Measurements from ENCODE around the gene STC2.

The STC2 gene

DNA sequence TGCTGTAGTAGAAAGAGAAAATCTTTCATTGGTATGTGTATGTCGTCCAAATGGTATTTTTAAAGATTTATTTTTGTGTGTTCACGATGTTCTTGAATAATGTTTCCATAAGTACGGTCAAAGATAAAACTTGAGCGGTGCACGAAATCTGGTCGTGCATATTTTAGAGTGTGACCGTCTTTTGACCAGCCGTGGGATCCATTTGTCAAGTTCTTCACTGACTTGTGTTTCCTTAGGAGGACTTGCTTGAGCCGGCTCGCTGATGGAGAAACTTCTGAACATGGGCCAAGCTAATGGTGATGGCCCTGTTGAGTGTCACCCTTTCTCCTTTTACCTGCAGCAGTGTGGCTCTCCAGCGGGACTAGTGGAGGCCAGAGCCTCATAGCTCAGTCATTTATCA lies 11.1 kb upstream of the STC2 start:
- Histone ChIP-seq H3K4me3 (replicated peaks; ENCODE audit: insufficient read depth, low read length) (no peak overlapping the region), H3K27me3 (ENCODE audit: insufficient read depth, poor library complexity, severe bottlenecking) (peaks cover 2% of the 10 kb centered on the region), H3K27ac (replicated peaks) (no peak overlapping the region)
- no peak for TF ChIP-seq POLR2AphosphoS5 (IDR thresholded peaks at IDR 0.05; ENCODE audit: low read depth)
- DNase-seq (ENCODE audit: low read depth in 1 of 2, low spot score in 1 of 2) = no peak

- TF ChIP-seq REST (IDR thresholded peaks at IDR 0.05; ENCODE audit: insufficient replicate concordance, low read depth) (no peak), SPI1 (IDR thresholded peaks at IDR 0.05; ENCODE audit: borderline replicate concordance, low read depth) (no peak), GABPA (IDR thresholded peaks at IDR 0.05; ENCODE audit: low read depth) (no peak), CTCF (IDR thresholded peaks at IDR 0.05; ENCODE audit: insufficient read depth, low read length) (no peak)
- no peak for DNase-seq (ENCODE audit: low read depth in 1 of 2, low spot score in 1 of 2)
- Histone ChIP-seq H3K4me3 (replicated peaks; ENCODE audit: insufficient read depth, low read length) (no peak overlapping the region), H3K27ac (replicated peaks) (no peak overlapping the region), H3K27me3 (ENCODE audit: insufficient read depth, poor library complexity, severe bottlenecking) (peaks cover 4% of the 10 kb centered on the region)
Measured at GRCh38 chr5:173338380-173339015, 10.3 kb upstream of the STC2 start.

- Histone ChIP-seq H3K4me3 (replicated peaks; ENCODE audit: insufficient read depth, low read length) (no peak overlapping the region), H3K27ac (replicated peaks) (no peak overlapping the region), H3K27me3 (ENCODE audit: insufficient read depth, poor library complexity, severe bottlenecking) (peaks cover 10% of the 10 kb centered on the region)
- no peak for TF ChIP-seq POLR2AphosphoS5 (IDR thresholded peaks at IDR 0.05; ENCODE audit: low read depth)
- no peak for TF ChIP-seq REST (IDR thresholded peaks at IDR 0.05; ENCODE audit: insufficient replicate concordance, low read depth)
- TF ChIP-seq CTCF (IDR thresholded peaks at IDR 0.05; ENCODE audit: insufficient read depth, low read length) = no peak
- no peak for TF ChIP-seq SPI1 (IDR thresholded peaks at IDR 0.05; ENCODE audit: borderline replicate concordance, low read depth)
- DNase-seq (ENCODE audit: low read depth in 1 of 2, low spot score in 1 of 2) = no peak
Measured at GRCh38 chr5:173334808-173335207, 6.6 kb upstream of the STC2 start.

DNA sequence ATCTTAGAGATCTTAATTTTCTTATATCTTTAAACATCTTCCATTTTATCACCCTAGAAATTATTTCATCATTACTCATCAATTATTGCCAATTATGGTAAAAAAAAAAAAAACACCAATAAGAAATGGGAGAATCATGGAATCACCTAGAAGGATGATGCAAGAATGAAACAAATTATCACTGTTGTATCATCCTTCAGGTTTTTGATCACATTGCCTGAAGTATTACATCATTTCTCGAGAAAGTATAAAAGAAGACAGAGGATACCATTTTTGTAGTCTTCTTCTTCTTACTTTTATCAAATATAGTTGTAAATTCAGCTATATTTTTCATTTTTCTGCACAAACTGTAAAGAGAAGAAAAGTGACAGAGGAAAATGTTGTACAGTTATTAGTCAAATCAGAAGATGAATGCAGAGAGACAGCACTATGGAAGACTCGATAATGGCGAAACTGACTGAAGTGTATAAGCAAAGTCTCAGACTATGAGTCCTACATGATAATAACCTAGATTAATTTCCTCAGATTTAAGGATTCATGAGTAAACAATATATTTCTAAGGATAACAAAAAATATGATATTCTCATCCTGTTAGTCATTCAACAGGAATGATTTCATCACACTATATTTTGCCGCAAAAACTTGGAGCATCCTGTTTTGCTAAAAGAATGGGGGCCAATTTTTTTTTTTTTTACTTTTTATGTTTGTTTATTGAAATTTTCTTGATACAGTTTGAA lies 5.9 kb upstream of the STC2 start:
- no peak for DNase-seq (ENCODE audit: low read depth in 1 of 2, low spot score in 1 of 2)
- no peak for TF ChIP-seq CTCF (IDR thresholded peaks at IDR 0.05; ENCODE audit: insufficient read depth, low read length)
- TF ChIP-seq POLR2AphosphoS5 (IDR thresholded peaks at IDR 0.05; ENCODE audit: low read depth) = no peak
- TF ChIP-seq GABPA (IDR thresholded peaks at IDR 0.05; ENCODE audit: low read depth) = no peak
- TF ChIP-seq SPI1 (IDR thresholded peaks at IDR 0.05; ENCODE audit: borderline replicate concordance, low read depth) = no peak
- no peak for TF ChIP-seq REST (IDR thresholded peaks at IDR 0.05; ENCODE audit: insufficient replicate concordance, low read depth)
- Histone ChIP-seq H3K27me3 (ENCODE audit: insufficient read depth, poor library complexity, severe bottlenecking) (peaks cover 14% of the 10 kb centered on the region), H3K27ac (replicated peaks) (no peak overlapping the region), H3K4me3 (replicated peaks; ENCODE audit: insufficient read depth, low read length) (no peak overlapping the region)

Data from HL-60 (cell line).